ENCODE results near the gene IKZF3.
"Not testable (repeated sequence)": the region's sequence is repeated elsewhere in the genome, so short reads cannot be mapped to it uniquely, and the experiment has no call there.

The IKZF3 gene

DNA sequence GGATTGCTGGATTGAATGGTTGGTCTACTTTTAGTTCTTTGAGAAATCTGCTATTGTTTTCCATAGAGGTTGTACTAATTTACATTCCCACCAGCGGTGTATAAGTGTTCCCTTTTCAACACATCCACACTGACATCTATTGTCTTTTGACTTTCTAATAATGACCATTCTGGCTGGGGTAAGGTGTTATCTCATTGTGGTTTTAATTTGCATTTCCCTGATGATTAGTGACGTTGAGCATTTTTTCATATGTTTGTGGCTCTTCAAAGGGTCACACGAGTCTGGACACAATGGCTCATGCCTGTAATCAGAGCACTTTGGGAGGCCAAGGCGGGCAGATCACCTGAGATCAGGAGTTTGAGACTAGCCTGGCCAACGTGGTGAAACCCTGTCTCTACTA is 22.0 kb upstream of the IKZF3 start:
- not testable (repeated sequence) for H3K27ac ChIP-seq (ENCODE audit: low read length); H3K4me1 ChIP-seq (ENCODE audit: control insufficient read depth, insufficient read depth, low read length); H3K9me3 ChIP-seq (ENCODE audit: control insufficient read depth in 2 of 2, low read length in 2 of 2); H3K27me3 ChIP-seq (ENCODE audit: control insufficient read depth in 1 of 2, insufficient read depth in 2 of 2, low read length in 2 of 2); H3K4me3 ChIP-seq (ENCODE audit: low read length in 2 of 2); H3K9ac ChIP-seq (ENCODE audit: low read length in 2 of 2); H3K36me3 ChIP-seq (ENCODE audit: control insufficient read depth in 2 of 2, insufficient read depth in 2 of 2, low read length in 2 of 2)

DNA sequence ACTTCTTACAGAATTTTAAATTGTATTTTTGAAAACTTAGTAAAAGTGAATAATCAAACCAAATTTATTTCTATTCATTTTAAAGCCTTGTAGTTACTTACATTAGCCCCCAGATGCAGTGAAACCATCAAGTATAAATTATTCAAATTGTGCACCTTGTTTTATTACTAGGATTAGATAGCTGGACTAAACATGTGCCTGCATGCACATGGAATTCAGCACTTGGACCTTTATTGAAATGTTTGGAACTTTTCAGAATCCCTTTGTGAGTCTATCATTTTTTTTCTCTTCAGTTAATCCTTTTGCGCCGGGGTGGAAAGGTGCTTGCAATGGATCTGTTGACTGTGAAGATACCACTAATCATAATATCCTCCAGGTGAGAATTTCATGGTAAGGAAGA is 8.6 kb upstream of the IKZF3 start:
- peaks cover 7 to 13% of the 10 kb centered on the region in 2 donors for H3K27me3 ChIP-seq (ENCODE audit: control insufficient read depth in 1 of 2, insufficient read depth in 2 of 2, low read length in 2 of 2)
- H3K4me3 ChIP-seq (ENCODE audit: low read length in 2 of 2), result no peak overlapping the region
- H3K4me1 ChIP-seq (ENCODE audit: control insufficient read depth, insufficient read depth, low read length), result no peaks in the 10 kb centered on the region
- H3K9ac ChIP-seq (ENCODE audit: low read length in 2 of 2), result no peak overlapping the region
- peaks cover 0 to 10% of the 10 kb centered on the region in 2 donors for H3K9me3 ChIP-seq (ENCODE audit: control insufficient read depth in 2 of 2, low read length in 2 of 2)
- no peaks in the 10 kb centered on the region for H3K36me3 ChIP-seq (ENCODE audit: control insufficient read depth in 2 of 2, insufficient read depth in 2 of 2, low read length in 2 of 2)
- H3K27ac ChIP-seq (ENCODE audit: low read length), result no peak overlapping the region

DNA sequence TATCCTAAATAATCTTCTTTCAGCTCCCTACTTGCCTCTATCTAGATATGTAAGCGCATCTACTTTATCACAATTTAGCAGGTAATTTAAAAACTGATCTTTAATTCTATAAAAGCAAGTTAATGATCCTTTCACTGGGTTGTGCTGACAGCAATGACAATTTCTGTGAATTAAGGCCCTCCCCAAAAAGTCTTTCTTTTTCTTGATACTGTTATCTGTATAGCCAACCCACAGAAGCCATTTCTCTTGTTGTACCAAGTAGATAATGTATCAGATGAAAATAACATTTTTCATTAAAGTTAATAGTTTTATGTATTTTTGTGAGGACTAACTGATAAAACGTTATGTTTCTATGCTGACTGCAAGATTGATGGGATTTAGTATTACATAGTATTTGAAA is 7.7 kb upstream of the IKZF3 start:
- peaks cover 15 to 22% of the 10 kb centered on the region in 2 donors for H3K27me3 ChIP-seq (ENCODE audit: control insufficient read depth in 1 of 2, insufficient read depth in 2 of 2, low read length in 2 of 2)
- no peak overlapping the region for H3K27ac ChIP-seq (ENCODE audit: low read length)
- H3K4me3 ChIP-seq (ENCODE audit: low read length in 2 of 2), result no peak overlapping the region
- H3K9ac ChIP-seq (ENCODE audit: low read length in 2 of 2), result no peak overlapping the region
- H3K36me3 ChIP-seq (ENCODE audit: control insufficient read depth in 2 of 2, insufficient read depth in 2 of 2, low read length in 2 of 2), result no peaks in the 10 kb centered on the region
- peaks cover 3 to 16% of the 10 kb centered on the region in 2 donors for H3K9me3 ChIP-seq (ENCODE audit: control insufficient read depth in 2 of 2, low read length in 2 of 2)
- no peaks in the 10 kb centered on the region for H3K4me1 ChIP-seq (ENCODE audit: control insufficient read depth, insufficient read depth, low read length)

DNA sequence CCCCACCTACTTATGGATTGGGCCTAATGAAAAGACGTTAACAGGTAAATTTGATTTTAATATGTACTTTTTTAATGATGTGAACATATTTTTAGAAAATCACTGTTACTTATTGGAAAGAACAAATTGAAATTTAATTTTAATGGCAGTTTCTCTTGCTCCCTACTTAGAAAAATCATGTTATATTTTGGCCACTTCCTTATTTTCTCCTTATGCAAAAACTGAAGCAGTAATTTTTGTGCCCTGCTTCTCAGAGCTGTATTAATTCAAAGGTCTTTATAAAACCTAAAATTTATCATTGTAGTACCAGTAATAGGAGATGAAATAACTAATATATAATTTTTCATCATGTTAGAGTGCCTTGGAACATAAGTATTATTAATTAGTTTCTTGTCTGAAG is 6.7 kb upstream of the IKZF3 start:
- Histone ChIP-seq H3K36me3 (ENCODE audit: control insufficient read depth in 2 of 2, insufficient read depth in 2 of 2, low read length in 2 of 2) (no peaks in the 10 kb centered on the region), H3K4me3 (ENCODE audit: low read length in 2 of 2) (no peak overlapping the region), H3K27ac (ENCODE audit: low read length) (no peak overlapping the region), H3K4me1 (ENCODE audit: control insufficient read depth, insufficient read depth, low read length) (no peaks in the 10 kb centered on the region), H3K9ac (ENCODE audit: low read length in 2 of 2) (no peak overlapping the region), H3K27me3 (ENCODE audit: control insufficient read depth in 1 of 2, insufficient read depth in 2 of 2, low read length in 2 of 2) (peaks cover 15 to 26% of the 10 kb centered on the region in 2 donors), H3K9me3 (ENCODE audit: control insufficient read depth in 2 of 2, low read length in 2 of 2) (peaks cover 5 to 16% of the 10 kb centered on the region in 2 donors)

DNA sequence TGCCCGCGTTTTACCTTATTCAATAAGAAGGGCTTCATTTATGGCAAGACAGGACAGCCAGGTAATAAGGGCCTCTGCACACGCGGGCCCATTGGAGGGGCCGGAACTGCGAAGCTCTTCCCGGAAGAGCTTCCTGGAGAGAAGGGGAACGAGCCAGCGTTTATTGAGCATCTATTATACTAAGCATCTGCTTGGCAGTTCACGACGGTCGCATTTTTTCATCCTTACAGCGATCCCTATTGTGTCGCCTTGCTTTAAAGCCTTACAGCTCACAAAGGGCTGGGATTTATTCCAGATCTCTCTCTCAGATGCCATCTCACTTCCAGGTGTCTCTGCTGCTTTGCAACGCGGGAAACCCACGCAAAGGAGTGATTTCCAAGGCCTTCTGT is 4.4 kb upstream of the IKZF3 start:
- peaks cover 23 to 43% of the 10 kb centered on the region in 2 donors for H3K27me3 ChIP-seq (ENCODE audit: control insufficient read depth in 1 of 2, insufficient read depth in 2 of 2, low read length in 2 of 2)
- H3K9ac ChIP-seq (ENCODE audit: low read length in 2 of 2), result no peak overlapping the region
- H3K27ac ChIP-seq (ENCODE audit: low read length), result no peak overlapping the region
- H3K9me3 ChIP-seq (ENCODE audit: control insufficient read depth in 2 of 2, low read length in 2 of 2), result peaks cover 5 to 16% of the 10 kb centered on the region in 2 donors
- H3K4me1 ChIP-seq (ENCODE audit: control insufficient read depth, insufficient read depth, low read length), result no peaks in the 10 kb centered on the region
- no peak overlapping the region for H3K4me3 ChIP-seq (ENCODE audit: low read length in 2 of 2)
- H3K36me3 ChIP-seq (ENCODE audit: control insufficient read depth in 2 of 2, insufficient read depth in 2 of 2, low read length in 2 of 2), result no peaks in the 10 kb centered on the region

DNA sequence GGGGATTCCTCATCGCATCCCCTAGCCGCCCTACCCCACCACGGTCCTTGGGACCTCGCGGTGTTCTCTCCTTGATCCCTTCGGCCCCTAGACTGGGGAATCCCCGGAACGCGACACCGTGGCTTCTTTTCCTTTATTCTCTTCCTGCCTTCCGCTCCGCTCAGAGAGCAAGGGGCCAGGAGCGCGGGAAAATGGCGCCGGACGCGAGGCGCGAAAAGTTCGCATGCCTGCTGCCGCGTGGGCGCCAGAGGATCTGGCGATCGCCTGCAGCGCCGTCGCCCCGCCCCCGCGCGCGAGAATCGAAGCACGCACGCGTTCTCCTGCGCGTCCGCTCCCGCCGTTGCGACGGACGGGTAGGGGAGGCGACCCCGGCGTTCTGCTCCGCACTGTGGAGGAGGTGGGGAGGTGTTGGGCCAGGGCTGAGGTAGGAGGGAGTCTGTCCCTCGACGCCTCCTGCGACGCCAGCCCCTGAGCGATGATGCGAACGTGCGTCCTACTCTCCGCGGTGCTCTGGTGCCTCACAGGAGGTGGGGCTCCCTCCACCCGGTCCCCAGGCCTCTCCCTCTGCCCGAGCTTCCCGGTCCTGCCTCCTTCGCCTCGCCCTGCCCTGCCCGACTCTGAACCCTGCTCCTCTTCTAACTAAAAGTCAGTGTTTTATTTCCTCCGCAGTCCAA is 3.9 kb upstream of the IKZF3 start, which contains the start of gene ZPBP2:
Gene ZPBP2 (plus strand): TSS at position 323 of the 674 bp plus-strand sequence. CDS start 153 bp downstream, at position 476.
- Histone ChIP-seq H3K9me3 (ENCODE audit: control insufficient read depth in 2 of 2, low read length in 2 of 2) (peaks cover 5 to 16% of the 10 kb centered on the region in 2 donors), H3K9ac (ENCODE audit: low read length in 2 of 2) (no peak within 1 kb of the TSS), H3K27me3 (ENCODE audit: control insufficient read depth in 1 of 2, insufficient read depth in 2 of 2, low read length in 2 of 2) (peaks cover 25 to 49% of the 10 kb centered on the region in 2 donors), H3K36me3 (ENCODE audit: control insufficient read depth in 2 of 2, insufficient read depth in 2 of 2, low read length in 2 of 2) (no peaks in the 10 kb centered on the region), H3K4me3 (ENCODE audit: low read length in 2 of 2) (no peak within 1 kb of the TSS), H3K27ac (ENCODE audit: low read length) (no peak within 1 kb of the TSS), H3K4me1 (ENCODE audit: control insufficient read depth, insufficient read depth, low read length) (no peaks in the 10 kb centered on the region)

DNA sequence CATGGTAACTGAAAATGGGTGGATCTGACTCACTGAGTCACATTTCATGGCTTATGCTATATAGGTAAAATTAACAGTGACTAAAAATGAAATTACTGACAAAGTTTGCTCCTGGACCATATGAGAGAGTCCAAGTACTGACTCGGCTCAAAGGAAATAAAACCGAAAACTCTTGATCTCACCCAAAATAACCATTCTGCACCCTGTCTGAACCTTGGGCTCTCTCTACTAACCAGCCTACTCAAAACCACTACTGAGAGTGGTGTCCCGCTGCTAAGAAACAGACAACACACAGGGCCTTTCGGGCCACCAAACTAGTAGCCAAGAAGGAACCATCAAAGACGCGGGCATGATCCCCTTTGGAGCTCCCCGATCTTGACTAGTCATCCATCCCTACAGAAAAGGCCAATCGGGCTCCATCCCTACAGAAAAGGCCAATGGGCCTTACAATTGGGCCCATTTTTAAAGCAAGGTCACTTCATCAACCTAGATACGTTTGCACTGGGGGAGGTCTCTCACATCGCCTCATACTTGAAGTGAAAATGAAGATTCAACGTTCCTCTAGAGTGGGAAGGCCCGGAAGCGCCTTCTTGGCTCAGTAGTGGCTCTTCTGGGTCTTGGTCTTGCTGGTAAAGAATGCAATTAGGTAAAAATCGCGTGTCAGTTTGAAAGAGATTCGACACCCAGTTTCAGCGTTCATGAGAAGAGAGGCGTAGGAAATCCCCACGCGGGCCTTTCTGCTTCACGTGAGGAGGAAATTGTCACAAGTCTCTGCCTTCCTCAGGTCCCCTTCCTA is 3.2 kb upstream of the IKZF3 start:
- Histone ChIP-seq H3K4me1 (ENCODE audit: control insufficient read depth, insufficient read depth, low read length) (no peaks in the 10 kb centered on the region), H3K27me3 (ENCODE audit: control insufficient read depth in 1 of 2, insufficient read depth in 2 of 2, low read length in 2 of 2) (peaks cover 25 to 54% of the 10 kb centered on the region in 2 donors), H3K36me3 (ENCODE audit: control insufficient read depth in 2 of 2, insufficient read depth in 2 of 2, low read length in 2 of 2) (no peaks in the 10 kb centered on the region), H3K9me3 (ENCODE audit: control insufficient read depth in 2 of 2, low read length in 2 of 2) (peaks cover 5 to 16% of the 10 kb centered on the region in 2 donors), H3K27ac (ENCODE audit: low read length) (no peak overlapping the region), H3K9ac (ENCODE audit: low read length in 2 of 2) (no peak overlapping the region), H3K4me3 (ENCODE audit: low read length in 2 of 2) (no peak overlapping the region)

DNA sequence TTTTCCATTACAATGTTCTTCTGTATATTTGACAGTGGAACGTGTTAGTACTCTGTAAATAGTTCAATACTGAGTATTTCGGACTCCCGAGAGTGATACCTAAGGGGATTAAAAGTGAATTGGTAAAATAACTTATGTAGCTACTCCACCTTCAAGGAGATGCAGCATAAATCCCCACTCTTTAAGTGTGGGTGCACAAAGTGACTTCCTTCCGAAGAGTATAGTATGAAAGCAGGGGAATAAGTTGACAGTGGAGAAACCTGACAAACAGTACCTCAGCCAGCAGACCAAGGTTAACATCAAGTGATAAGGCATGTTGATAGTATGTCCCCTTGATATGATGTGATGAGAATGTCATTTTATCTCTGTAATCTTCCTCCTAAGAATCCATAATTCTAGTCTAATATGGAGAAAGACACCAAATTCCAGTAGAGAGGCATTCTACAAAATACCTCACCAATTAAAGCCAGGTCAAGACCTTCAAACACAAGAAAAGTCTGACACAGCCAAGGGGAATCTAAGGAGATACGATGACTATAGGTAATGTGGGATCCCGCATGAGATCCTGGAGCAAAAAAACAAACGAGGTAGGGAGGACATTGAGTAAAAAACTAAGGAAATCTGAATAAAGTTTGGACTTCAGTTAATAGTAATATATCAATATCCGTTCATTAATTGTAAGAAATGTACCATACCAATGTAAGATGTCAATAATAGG is 2.1 kb upstream of the IKZF3 start:
- Histone ChIP-seq H3K4me3 (ENCODE audit: low read length in 2 of 2) (no peak overlapping the region), H3K36me3 (ENCODE audit: control insufficient read depth in 2 of 2, insufficient read depth in 2 of 2, low read length in 2 of 2) (no peaks in the 10 kb centered on the region), H3K9ac (ENCODE audit: low read length in 2 of 2) (no peak overlapping the region), H3K9me3 (ENCODE audit: control insufficient read depth in 2 of 2, low read length in 2 of 2) (peaks cover 5 to 16% of the 10 kb centered on the region in 2 donors), H3K4me1 (ENCODE audit: control insufficient read depth, insufficient read depth, low read length) (no peaks in the 10 kb centered on the region), H3K27me3 (ENCODE audit: control insufficient read depth in 1 of 2, insufficient read depth in 2 of 2, low read length in 2 of 2) (peaks cover 25 to 58% of the 10 kb centered on the region in 2 donors), H3K27ac (ENCODE audit: low read length) (no peak overlapping the region)

DNA sequence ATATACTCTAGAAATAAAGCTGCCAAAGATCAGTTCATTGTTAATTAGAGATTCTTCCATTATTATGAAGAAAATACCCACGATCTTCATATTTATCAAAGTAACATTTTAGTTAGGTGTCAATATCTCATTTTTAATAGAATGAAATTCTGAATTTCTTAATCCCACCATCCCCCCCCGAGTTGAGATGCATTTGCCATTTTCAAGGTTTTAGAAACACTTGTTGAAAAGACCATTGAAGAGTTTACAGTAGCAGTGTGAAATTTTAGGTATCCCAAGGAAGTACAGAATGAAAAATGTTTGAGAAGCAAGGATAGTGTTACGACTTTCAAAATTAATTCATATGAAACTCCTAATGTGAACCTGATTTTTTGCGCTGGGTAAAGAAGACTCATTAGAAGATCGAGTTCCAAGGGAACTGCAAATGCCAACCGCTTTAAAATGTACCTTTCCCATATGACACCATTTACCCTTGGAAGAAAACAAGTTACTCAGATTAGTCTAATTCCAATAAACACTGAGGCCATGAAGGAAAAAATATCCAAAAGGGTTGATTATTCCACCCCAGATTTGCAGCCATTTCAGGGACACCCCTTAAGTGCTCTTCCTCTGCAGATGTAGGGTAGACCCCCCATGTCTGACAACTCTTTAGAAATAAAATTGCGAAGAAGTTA is 731 bp downstream of the IKZF3 start:
- H3K27me3 ChIP-seq (ENCODE audit: control insufficient read depth in 1 of 2, insufficient read depth in 2 of 2, low read length in 2 of 2), result peaks cover 24 to 57% of the 10 kb centered on the region in 2 donors
- no peak overlapping the region for H3K9ac ChIP-seq (ENCODE audit: low read length in 2 of 2)
- H3K4me3 ChIP-seq (ENCODE audit: low read length in 2 of 2), result no peak overlapping the region
- H3K27ac ChIP-seq (ENCODE audit: low read length), result no peak overlapping the region
- no peaks in the 10 kb centered on the region for H3K36me3 ChIP-seq (ENCODE audit: control insufficient read depth in 2 of 2, insufficient read depth in 2 of 2, low read length in 2 of 2)
- no peaks in the 10 kb centered on the region for H3K4me1 ChIP-seq (ENCODE audit: control insufficient read depth, insufficient read depth, low read length)
- H3K9me3 ChIP-seq (ENCODE audit: control insufficient read depth in 2 of 2, low read length in 2 of 2), result peaks cover 5 to 12% of the 10 kb centered on the region in 2 donors

DNA sequence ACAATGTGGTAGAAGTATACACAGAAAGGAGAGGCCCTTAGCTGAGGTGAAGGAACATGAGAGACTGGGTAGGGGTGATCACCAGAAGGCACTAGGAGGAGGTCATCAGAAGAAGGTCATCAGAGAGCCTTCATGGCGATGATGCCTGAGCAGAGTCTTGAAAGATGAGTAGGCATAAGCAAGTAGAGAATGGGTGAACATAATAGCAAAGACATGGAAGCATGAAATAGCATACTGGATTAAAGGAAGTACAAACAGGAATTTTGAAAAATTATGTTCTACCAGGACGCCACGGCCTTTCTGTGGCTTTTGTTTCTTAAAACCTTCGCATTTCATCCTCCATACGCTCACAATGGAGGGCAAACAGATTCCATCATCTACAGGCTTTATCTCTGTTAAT is 2.9 kb downstream of the IKZF3 start:
- Histone ChIP-seq H3K36me3 (ENCODE audit: control insufficient read depth in 2 of 2, insufficient read depth in 2 of 2, low read length in 2 of 2) (no peaks in the 10 kb centered on the region), H3K4me3 (ENCODE audit: low read length in 2 of 2) (no peak overlapping the region), H3K9ac (ENCODE audit: low read length in 2 of 2) (no peak overlapping the region), H3K27ac (ENCODE audit: low read length) (no peak overlapping the region), H3K27me3 (ENCODE audit: control insufficient read depth in 1 of 2, insufficient read depth in 2 of 2, low read length in 2 of 2) (peaks cover 10 to 40% of the 10 kb centered on the region in 2 donors), H3K4me1 (ENCODE audit: control insufficient read depth, insufficient read depth, low read length) (no peaks in the 10 kb centered on the region), H3K9me3 (ENCODE audit: control insufficient read depth in 2 of 2, low read length in 2 of 2) (peaks cover 0 to under 1% of the 10 kb centered on the region in 2 donors)
